Measurements from ENCODE around the gene CFI.
A peak's percentile ranks its signal among the peaks of the same experiment; 100 is the strongest.

Gene CFI

GRCh38 chr4:109801895-109802319, at the start of gene CFI:
CFI (minus strand) TSS chr4:109801999; CDS start chr4:109801971, 28 bp downstream.
- TF ChIP-seq EZH2phosphoT487 (IDR thresholded peaks at IDR 0.05; ENCODE audit: borderline replicate concordance) (no peak), CTCF (conservative IDR thresholded peaks at IDR 0.05; ENCODE audit: low read length) (no peak)
- Histone ChIP-seq H3K9me3 (ENCODE audit: insufficient read depth, low read depth, low read length) (no peaks in the 10 kb centered on the region), H4K20me1 (ENCODE audit: insufficient read depth, low read length, poor library complexity, severe bottlenecking) (no peaks in the 10 kb centered on the region), H3K4me2 (ENCODE audit: low read depth, low read length, poor library complexity, severe bottlenecking) (no peak within 1 kb of the TSS), H3K36me3 (ENCODE audit: insufficient read depth, low read length) (no peaks in the 10 kb centered on the region), H3K27me3 (ENCODE audit: insufficient read depth, low read length, poor library complexity, severe bottlenecking) (no peaks in the 10 kb centered on the region), H3K9me2 (replicated peaks; ENCODE audit: low read depth, low read length) (no peaks in the 10 kb centered on the region), H3K79me2 (ENCODE audit: insufficient read depth, low read length) (no peaks in the 10 kb centered on the region), H3K4me1 (ENCODE audit: insufficient read depth, low read length, poor library complexity, severe bottlenecking) (no peaks in the 10 kb centered on the region), H2AFZ (ENCODE audit: low read length) (peak within 1 kb of the TSS; percentile 1; the same call in 1 of the 2 replicates), H3K9ac (ENCODE audit: low read depth, low read length, poor library complexity, severe bottlenecking) (no peak within 1 kb of the TSS), H3K4me3 (ENCODE audit: low read length, poor library complexity, severe bottlenecking) (no peak within 1 kb of the TSS), H3F3A (ENCODE audit: low read depth) (no peaks in the 10 kb centered on the region)

GRCh38 chr4:109850601-109851000, 48.8 kb upstream of the CFI start:
- H4K20me1 ChIP-seq (ENCODE audit: insufficient read depth, low read length, poor library complexity, severe bottlenecking) = no peaks in the 10 kb centered on the region
- H3K9me2 ChIP-seq (replicated peaks; ENCODE audit: low read depth, low read length) = no peaks in the 10 kb centered on the region
- no peaks in the 10 kb centered on the region for H3K9me3 ChIP-seq (ENCODE audit: insufficient read depth, low read depth, low read length)
- no peaks in the 10 kb centered on the region for H3F3A ChIP-seq (ENCODE audit: low read depth)
- no peak overlapping the region for H3K9ac ChIP-seq (ENCODE audit: low read depth, low read length, poor library complexity, severe bottlenecking)
- no peak overlapping the region for H2AFZ ChIP-seq (ENCODE audit: low read length)
- H3K4me3 ChIP-seq (ENCODE audit: low read length, poor library complexity, severe bottlenecking) = no peak overlapping the region
- H3K36me3 ChIP-seq (ENCODE audit: insufficient read depth, low read length) = no peaks in the 10 kb centered on the region
- H3K27me3 ChIP-seq (ENCODE audit: insufficient read depth, low read length, poor library complexity, severe bottlenecking) = no peaks in the 10 kb centered on the region
- H3K4me2 ChIP-seq (ENCODE audit: low read depth, low read length, poor library complexity, severe bottlenecking) = no peak overlapping the region
- no peaks in the 10 kb centered on the region for H3K4me1 ChIP-seq (ENCODE audit: insufficient read depth, low read length, poor library complexity, severe bottlenecking)
- H3K79me2 ChIP-seq (ENCODE audit: insufficient read depth, low read length) = no peaks in the 10 kb centered on the region
- no peak for TF ChIP-seq CTCF (conservative IDR thresholded peaks at IDR 0.05; ENCODE audit: low read length)
- no peak for TF ChIP-seq EZH2phosphoT487 (IDR thresholded peaks at IDR 0.05; ENCODE audit: borderline replicate concordance)

GRCh38 chr4:109848501-109848900, 46.7 kb upstream of the CFI start:
- Histone ChIP-seq H3K36me3 (ENCODE audit: insufficient read depth, low read length) (no peaks in the 10 kb centered on the region), H4K20me1 (ENCODE audit: insufficient read depth, low read length, poor library complexity, severe bottlenecking) (no peaks in the 10 kb centered on the region), H3K4me1 (ENCODE audit: insufficient read depth, low read length, poor library complexity, severe bottlenecking) (no peaks in the 10 kb centered on the region), H3K79me2 (ENCODE audit: insufficient read depth, low read length) (no peaks in the 10 kb centered on the region), H3K9me2 (replicated peaks; ENCODE audit: low read depth, low read length) (no peaks in the 10 kb centered on the region), H3K4me3 (ENCODE audit: low read length, poor library complexity, severe bottlenecking) (no peak overlapping the region), H3K4me2 (ENCODE audit: low read depth, low read length, poor library complexity, severe bottlenecking) (no peak overlapping the region), H3F3A (ENCODE audit: low read depth) (no peaks in the 10 kb centered on the region), H3K9me3 (ENCODE audit: insufficient read depth, low read depth, low read length) (no peaks in the 10 kb centered on the region), H3K9ac (ENCODE audit: low read depth, low read length, poor library complexity, severe bottlenecking) (no peak overlapping the region), H3K27me3 (ENCODE audit: insufficient read depth, low read length, poor library complexity, severe bottlenecking) (no peaks in the 10 kb centered on the region), H2AFZ (ENCODE audit: low read length) (no peak overlapping the region; the same call in 1 of the 2 replicates)
- TF ChIP-seq EZH2phosphoT487 (IDR thresholded peaks at IDR 0.05; ENCODE audit: borderline replicate concordance) (no peak), CTCF (conservative IDR thresholded peaks at IDR 0.05; ENCODE audit: low read length) (no peak)

Data from Loucy (cell line).